ENCODE results near the gene PRUNE2.
"Not testable (repeated sequence)": the region's sequence is repeated elsewhere in the genome, so short reads cannot be mapped to it uniquely, and the experiment has no call there.

Gene PRUNE2

DNA sequence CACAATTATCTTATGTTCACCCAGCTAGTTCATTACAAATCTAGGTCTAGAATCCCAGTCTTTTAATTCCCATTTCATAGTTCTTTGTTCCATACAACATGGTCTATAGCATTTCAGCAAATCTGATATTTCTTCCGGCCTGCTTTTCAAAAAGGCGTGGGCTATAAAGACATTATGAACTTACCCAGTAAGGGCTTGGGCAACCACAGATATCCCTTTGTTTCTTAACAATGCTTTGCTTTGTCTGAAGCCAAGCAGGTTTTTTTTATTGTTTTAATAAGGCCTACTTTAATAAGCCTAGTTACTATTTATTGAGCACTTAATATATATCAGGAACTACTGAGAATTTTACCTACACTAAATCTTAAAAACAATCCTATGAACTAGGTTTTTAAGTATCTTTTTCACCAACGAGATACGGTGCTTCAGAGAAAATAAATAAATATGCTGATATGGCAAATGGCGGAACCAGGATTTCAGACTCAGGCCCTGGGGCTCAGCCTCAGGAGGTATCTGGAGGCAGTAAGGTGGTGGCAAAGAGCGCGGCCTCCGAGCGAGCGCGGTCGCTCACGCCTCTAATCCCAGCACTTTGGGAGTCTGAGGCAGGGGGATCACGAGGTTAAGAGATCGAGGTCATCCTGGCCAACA lies 112.0 kb downstream of the PRUNE2 start:
- no peak for DNase-seq

DNA sequence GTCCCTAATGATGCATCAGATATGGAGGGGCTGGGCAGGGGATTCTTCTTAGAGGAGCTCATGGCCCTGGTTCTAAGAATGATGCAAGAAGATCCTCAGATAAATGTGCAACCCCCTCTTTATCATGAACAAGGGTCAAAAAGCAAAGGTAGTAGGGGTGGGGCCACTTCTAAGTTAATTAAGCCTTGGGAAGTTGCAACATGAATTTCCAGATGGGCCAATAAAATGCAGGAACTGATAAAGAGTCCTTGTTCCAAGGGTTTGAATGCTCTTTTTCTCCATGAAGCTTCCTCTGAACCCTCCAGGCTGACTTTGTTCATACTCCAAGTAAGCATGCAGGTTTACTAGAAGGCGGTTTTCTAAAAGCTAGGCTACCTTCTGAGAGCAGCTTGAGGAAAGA lies 116.1 kb downstream of the PRUNE2 start:
- DNase-seq, result no peak

DNA sequence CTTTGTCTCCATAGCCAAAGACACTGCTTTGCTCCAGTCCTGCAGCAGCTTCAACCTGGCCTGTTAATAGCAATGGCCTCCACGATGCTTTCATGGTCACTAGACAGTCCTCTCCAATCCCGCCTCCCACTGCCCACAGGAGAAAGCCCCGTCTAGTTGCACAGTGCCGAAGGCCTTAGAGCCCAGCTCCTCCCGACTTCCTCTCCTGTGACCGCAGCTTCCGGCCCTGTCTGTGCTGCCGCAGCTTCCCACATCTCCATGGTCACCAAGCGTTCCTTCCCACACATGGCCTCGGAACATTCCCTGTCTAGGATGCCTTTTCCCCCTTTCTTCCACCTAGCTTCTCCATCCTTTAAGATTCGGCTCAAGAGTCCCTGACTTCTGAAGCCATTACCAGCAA lies 118.2 kb downstream of the PRUNE2 start:
- DNase-seq, result no peak

DNA sequence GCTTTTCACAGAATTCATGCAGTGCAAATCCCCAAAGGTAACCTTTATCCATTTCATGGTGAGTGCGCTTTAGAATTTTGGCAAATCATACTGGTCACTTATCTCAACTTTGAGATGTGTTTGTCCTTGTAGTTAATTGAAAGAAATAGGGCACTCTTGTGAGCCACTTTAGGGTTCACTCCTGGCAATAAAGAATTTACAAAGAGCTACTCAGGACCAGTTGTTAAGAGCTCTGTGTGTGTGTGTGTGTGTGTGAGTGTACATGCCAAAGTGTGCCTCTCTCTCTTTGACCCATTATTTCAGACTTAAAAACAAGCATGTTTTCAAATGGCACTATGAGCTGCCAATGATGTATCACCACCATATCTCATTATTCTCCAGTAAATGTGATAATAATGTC lies 120.4 kb downstream of the PRUNE2 start:
- no peak for DNase-seq

DNA sequence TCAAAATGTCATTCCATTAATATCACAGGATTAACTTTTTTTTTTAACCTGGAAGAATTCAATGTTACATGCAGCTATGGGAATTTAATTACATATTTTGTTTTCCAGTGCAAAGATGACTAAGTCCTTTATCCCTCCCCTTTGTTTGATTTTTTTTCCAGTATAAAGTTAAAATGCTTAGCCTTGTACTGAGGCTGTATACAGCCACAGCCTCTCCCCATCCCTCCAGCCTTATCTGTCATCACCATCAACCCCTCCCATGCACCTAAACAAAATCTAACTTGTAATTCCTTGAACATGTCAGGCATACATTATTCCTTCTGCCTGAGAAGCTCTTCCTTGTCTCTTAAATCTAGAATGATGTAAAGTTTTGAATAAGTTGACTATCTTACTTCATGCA lies 121.0 kb downstream of the PRUNE2 start:
- no peak for DNase-seq

DNA sequence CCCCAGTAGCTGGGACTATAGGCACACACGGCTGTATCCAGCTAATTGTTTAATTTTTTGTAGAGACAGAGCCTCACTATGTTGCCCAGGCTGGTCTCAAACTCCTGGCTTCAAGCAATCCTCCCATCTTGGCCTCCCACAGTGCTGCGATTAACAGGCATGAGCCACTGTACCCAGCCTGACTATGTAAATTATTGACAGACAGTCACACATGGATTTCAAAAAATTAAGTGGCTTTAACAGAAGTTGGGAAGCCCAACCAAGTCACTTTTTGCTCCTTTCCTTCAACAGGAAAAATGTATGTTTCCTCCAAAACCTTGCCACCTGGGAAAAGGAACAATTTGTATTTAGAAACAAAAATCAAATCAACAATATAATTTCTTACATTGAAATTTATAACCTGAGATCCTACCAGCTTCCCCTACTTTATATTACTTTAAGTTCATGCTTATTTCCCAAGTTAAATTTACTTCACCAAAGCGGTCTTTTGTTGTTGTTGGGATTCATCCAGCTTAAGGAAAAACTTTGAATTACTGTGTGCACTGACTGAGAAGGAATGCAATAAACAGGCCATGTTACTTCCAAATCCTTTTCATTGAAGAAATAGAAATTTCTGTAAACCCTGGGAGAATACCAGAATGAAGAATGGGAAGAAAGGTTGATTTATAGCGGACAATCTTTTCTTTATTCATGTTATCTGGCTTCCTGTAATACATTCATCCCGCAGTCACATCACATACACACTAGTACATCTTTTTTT lies 133.0 kb downstream of the PRUNE2 start:
- DNase-seq, result no peak

DNA sequence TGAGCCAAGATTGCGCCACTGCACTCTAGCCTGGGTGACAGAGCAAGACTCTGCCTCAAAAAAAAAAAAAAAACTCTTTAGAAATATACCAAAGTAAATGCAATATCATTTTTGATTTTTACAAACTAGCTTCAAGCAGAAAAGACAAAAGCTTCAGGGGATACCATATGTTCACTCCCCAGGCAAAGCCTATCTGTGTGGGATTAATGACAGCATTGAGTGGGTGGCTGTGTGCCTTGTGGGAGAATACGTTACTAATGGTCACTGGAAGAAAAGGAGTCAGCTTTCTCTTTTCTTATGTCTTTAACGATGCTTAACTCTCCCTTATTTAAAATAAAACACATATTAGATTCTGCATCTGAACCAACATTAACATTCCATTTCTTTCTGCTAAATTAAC lies 139.8 kb downstream of the PRUNE2 start:
- no peak for DNase-seq

DNA sequence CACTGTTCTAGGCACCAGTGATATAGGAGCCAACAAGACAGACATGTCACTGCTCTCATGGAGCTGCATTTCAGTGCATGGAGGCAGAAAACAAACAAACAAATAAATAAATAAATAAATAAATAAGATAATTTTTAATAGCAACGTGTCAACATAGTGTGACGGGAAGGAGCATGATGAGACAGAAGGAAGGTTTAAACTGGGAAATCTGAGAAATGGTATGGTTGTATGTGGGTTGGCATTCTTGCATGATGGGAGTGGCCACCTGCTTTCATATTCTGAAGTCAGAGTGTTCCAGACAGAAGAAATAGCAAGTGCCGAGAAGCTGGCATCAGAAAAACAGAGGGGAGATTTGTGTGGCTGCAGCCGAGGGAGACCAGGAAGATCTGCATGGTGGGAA lies 141.8 kb downstream of the PRUNE2 start, which contains the start of gene PCA3:
TSS of gene PCA3 (plus strand) at position 301 of the 400 bp plus-strand sequence.
- no peak for DNase-seq

DNA sequence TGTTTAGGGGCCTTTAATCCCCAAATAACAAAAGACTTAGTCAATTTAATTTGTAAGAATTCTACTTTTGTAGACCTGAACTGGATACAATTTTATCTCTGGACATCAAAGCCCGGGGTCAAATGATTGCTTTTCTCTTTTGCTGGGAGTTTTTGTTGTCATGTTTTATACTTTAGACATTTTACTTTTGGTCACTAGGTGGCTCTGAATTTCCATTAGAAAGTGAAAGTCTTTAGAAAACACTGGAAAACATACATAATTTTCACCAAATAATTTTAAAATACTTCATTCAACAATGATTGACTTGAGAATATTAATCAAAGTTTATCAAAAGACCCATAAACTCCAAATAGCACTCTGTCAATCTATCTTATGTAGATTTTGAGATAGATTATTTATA lies 144.5 kb downstream of the PRUNE2 start:
- no peak for DNase-seq

DNA sequence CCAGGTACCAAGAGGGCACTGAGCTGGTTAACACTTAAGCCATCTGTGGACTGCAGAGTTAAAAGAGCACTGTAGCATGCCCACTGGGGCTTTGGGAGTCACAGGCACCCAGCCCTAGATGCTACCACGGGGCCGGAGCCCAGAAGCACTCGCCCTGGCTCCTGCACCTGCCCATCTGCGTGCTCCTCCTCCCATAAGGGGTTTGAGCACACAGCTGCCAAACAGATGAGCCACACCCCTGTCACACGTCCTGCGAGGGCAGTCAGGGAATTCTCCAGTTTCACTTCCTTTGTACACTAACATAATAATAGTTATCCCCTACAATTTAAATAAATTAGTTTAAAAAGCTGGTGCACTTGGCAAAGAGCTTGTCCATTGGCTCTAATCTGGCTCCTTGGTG lies 146.2 kb downstream of the PRUNE2 start:
- DNase-seq, result no peak

DNA sequence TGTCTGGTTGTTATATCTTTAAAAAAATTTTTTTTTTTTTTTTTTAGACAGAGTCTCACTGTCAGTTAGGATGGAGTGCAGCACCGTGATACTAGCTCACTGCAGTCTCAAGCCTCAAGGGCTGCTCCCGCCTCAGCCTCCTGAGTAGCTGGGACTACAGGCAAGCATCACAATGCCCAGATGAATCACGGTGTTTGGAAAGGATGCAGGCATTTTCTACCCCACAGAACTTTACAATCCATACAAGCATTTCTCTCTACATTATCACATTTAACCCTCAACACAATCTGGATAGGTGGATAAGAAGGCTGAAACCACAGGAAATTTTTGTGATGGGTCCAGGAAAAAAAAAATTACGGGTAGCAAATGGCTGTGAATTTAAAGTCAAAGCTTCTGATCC lies 147.4 kb downstream of the PRUNE2 start:
- no peak for DNase-seq

DNA sequence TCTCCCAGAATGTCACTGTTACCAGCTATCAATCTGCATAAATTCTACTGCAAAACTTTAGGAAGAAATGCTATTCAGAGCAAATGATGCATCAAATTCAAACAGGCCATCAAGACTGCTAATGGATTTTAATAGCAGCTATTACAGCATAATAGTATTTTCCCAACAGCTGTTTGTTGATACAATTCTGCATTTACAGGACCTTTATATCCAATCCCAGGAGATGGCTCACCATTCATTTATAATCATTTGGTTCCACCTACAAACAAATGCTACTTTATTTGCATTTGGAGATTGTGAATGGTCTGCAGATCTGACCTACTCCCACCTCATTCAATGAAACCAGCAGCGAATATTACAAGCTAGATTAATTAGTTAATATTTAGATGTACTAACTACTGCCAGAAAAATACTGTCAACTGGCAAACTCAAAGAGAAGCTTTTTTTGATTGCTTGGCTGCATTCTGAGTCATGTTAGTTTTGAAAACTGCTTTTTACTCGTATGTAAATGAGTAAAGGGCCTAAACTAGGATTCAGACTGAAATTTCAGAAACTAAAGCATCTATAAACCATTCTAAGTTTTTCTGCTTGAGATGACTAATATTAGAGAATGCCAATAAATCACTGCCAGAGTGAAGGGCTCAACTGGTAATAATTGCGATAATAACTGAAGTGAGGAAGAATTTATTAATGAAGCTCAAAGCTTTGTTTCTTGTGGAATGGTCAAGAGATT lies 148.8 kb downstream of the PRUNE2 start:
- no peak for DNase-seq

DNA sequence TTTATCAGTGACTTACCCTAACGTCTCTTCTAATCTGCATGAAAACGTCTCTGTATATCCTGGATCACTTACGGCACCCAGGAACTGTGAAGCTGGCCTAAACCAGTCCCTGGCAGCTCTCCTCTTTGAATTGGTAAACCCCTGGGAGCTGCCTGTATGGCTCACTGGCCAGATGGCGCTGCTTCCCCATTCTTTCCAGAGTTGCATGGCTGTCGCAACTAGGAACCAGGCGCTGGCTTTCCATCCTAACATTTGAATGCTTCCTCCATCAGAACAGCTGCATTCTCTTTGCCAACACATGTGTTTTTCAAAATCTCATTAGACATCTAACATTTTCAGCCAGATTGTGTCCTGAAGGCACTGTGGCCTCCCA lies 149.7 kb downstream of the PRUNE2 start:
- DNase-seq, result no peak

DNA sequence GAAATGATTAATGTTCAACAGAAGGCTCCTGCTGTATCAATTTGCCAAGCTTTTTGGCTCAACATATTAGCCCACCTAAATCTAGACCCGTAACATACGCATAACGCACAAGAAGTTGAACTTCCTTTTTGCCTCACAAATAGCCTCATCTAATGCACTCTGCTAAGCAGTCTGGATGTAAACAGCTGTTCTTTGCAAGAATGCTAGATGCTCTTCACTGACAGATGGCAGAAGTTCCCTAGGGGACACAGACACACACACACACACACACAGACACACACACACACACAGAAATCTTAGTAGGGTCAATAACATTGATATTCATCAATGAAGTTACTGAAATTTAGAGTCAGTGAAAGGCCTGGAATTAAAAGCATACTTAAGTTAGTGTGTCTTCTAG lies 154.9 kb downstream of the PRUNE2 start:
- DNase-seq, result no peak

DNA sequence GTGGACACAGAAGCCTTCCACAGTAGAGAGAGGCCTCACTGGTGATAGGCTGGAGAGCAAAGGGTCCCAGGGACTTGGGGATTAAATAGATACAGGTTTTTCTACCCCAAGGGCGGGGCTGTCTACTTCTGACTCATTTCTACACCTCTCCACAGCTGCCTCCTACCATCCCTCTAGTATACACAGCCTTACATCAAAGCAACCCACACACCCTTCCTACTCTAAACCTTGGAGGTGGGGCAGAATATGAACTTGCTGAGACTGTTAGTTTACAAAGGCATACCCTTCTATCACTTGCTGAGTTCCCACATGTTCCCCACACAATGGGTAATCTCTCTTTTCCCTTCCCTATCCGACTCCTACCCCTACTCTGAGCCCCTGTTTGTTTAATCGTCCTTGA lies 161.6 kb downstream of the PRUNE2 start:
- DNase-seq, result no peak

DNA sequence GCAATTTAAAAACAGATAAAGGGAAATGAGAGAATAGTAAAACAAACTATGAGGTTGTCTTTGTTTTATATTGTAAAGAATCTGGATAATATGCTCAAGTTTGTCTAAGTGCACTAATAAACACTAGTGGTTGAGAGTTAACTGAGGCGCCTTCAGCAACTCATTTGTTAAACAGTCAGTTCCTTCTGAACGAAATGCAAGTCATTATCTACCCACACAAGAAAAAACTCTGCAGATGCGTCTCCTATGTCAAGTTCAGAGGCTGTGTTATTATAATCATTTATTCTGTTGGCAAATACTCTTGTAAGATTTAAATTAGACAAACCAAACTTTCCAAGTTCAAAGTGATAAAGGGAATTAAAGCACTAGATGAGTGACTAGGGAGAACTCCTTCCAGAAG lies 162.0 kb downstream of the PRUNE2 start:
- no peak for DNase-seq

DNA sequence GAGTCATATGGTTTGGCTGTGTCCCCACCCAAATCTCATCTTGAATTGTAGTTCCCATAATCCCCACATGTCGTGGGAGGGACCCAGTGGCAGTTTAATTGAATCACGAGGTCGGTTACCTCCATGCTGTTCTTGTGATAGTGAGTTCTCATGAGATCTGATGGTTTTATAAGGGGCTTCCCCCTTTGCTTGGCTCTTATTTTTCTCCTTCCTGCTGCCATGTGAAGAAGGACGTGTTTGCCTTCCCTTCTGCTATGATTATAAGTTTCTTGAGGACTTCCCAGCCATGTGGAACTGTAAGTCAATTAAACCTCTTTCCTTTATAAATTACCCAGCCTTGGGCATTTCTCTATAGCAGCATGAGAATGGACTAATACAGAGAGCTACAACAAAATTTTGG lies 163.0 kb downstream of the PRUNE2 start:
- not testable (repeated sequence) for DNase-seq

DNA sequence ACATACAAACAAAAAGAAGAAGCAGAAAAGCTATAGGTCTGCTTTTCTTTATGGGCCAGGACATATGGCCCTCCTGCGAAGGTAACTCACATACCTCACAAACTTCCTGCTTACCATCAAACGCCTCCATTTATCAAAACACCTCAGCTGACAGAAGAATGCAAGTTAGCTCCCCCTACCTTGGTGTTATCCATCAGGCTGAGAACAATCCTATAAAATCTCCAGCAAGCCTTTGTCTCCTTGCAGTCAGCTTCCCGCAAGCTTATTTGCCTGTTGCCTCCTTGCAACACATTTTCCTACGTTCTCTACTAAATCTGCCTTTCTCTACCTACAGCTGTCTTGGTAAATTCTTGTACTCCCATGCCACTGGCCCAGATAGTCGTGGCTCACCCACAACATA lies 164.4 kb downstream of the PRUNE2 start:
- DNase-seq, result no peak

DNA sequence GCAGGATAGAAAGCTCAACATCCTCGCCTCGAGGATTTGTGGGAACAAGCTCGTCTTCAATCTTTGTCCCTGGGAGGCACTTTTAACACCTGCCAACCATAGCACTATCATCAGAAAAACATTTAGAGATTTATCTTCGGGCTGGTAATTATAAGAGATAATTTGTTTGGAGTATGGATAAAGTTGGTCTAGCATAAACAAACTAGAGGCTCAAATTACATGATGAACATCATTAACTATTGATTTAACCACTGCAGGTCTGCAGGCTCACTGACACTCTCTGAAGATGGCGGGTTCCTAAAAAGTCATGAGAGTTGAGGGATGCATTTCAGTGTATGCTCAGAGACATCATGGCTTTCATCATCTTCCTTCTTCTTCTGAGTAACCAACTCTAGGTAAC lies 167.5 kb downstream of the PRUNE2 start:
- DNase-seq, result no peak

DNA sequence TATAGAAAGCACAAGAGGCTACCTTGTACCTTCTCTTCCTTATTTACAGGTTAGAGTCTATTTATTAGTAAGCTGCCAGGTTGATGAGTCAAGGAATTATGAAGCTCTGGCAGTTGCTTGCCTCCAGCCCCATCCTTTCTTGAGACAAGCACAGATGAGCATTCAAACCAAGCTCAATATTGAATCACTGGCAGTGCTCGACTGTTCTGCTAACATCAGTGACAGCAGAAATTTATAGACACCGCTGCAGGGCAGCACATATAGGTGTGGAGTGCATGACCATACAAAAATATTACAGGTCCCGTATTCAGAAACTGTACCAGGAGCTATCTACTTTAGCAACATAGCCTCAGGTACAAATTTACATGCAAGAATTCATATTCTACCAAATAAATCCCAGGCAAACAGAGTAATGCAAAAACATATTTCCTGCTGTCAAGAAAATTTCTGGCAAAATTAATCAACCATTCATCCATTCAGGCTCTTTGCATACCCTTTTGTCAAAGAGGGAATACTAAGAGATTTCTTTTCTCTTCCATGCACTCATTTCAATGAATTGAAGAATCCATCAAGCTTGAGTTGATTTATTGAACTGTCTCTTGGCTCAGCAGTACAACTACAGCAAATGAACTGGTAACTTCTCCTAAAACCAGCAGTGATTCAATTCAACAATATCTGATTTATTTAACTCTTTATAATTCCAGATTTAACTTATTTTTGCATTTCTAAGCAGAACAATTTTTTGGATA lies 168.6 kb downstream of the PRUNE2 start:
- DNase-seq, result no peak

DNA sequence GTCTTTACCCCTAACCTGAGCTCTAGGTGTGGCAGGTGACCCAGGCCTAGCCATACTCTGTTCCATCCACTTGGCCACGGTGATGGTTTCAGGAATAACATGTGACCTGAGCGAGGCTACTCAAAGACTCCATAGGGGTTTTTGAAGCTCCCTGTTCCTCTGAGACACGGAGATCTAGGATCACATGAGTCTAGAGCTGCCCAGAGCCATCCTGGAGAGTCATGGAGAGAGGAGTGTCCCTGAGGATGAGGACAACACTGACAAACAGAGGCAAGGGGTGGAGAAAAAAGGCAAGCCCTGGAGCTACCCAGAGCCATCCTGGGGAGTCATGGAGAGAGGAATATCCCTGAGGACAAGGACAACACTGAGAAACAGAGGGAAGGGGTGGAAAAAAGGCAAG lies 171.2 kb downstream of the PRUNE2 start:
- DNase-seq, result no peak

DNA sequence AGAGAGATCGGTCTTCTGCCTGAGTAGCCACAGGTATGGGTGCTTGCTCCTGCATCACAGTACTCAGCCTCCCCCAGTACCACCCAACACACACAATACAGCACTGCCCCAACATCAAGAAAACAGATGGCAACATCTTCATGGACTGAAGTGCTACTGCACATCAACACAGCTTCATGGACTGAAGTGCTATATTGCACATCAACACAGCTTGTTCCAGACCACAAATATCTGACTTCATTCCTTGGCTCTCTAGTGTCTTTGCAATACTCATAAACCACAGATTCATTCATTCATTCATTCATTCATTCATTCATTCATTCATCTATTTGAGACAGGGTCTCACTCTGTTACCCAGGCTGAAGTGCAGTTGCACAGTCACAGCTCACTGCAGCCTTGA lies 172.8 kb downstream of the PRUNE2 start:
- DNase-seq, result no peak

DNA sequence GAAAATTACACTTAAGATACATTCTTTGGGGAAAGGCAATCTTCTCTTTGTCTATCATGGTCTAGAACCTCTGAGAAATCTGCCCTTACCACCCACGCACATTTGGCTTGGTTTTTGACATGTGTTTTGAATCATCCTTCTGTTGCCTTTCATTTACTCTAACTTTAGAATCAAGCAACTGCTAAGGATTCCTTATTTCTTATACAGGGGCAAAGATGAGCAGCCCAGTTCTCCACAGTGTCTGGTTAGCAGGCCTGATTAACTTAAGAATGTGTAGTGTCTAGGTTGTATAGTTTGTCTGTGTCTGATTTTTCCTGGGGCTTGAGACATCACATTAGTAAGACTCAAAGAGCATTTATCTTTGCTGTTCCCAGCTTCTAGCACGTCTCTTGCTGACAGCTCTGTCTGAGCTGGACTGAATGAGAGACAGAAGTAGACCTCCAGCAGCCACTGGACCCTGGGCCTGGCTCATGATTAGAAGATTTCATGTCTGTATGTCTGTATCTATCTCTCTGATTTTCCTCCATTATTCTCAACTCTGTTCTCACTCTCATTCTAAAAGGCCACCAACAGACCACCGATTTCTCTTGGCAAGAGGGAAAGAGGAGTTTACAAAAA lies 173.5 kb downstream of the PRUNE2 start:
- no peak for DNase-seq

Measured in CD4-positive, alpha-beta T cell treated with Interleukin-17A for 1 hour (primary cell).